Fibroblast of peridontal ligament (primary cell): Measurements from ENCODE around the gene CELF2.

Experiments used
- DNase-seq: peaks from one replicate; pipeline ENCODE4 v3.0.0-alpha.2; 2010; ENCODE audit errors: extremely low read depth

The CELF2 gene

GRCh38 chr10:11004144-11005077 is 13.3 kb upstream of the CELF2 start:
- DNase-seq: no peak

DNA sequence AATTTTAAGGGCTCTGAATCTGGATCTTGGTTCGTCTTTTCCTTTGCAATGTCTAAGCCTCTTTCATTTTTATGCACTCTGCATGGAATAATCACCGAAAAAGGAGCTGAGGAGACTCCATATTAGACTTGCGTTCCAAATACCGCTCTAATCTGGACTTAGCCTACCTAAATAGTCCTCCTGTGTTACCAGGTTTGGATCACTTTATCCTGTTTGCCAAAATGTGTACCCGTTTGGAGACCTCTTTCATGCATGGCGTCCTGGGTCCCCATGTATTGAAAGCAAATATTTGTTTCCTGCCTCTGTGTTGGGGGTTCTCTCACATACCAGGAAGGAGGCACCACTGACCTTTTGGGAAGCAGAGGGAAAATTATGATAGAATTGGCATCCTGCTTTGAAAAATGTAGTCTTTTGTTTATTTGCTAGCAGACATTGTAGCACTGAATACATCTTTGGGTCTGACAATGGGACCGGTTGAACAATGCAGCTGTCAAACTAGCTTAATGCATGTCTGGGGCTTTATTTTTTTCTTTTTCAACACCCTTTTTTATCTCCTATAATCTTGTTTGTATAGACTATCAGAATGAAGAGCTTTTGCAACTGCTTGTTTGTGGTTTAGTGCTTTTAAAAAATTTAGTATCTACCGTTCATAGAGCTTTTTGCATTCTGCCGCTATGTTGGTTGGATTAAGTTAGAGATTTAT is 11.8 kb upstream of the CELF2 start:
- no peak for DNase-seq

GRCh38 chr10:11006428-11006825 is 11.2 kb upstream of the CELF2 start:
- no peak for DNase-seq

- DNase-seq: no peak
Observed at GRCh38 chr10:11007476-11008020, 10.1 kb upstream of the CELF2 start.

DNA sequence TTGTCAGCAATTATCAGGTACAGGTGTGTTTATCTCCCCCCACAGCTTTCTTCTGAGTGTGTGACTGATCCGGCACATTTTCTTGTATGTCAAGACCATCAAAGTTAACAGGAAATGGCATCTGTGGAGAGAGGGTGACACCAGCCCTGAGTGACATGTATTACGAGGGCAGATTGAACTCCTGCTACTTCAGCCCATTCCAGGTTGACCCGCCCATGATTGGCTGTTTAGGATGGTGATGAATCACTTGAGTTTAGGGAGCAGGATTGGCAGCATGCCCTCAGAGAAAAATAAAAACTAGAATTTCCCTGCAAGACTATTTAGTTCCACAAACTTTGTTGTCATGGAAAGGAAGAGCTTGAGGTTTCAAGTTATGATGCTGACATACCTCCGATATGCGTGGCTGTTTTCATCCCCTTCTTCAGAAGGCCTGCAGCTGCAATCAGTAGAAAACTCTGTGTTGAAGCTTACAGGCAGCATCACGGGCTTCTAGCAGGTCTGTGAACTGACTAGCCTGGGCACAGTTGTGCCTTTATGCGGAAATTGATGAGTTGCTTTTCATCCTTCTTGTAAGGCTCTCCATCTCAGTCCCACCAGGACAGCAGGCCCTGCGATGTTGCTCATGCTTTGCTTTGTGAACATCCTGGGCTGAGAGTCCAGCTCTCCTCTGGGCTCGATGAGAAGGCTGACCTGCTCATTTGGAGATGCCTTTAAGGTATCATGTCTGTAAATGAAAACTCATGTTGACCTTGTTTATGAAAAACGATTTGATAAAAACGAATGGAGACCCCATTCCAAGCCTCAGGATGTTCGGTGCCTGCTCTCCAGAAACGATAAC is 8.0 kb upstream of the CELF2 start:
- no peak for DNase-seq

- DNase-seq: no peak
Observed at GRCh38 chr10:11010582-11010981, 7.1 kb upstream of the CELF2 start.

DNA sequence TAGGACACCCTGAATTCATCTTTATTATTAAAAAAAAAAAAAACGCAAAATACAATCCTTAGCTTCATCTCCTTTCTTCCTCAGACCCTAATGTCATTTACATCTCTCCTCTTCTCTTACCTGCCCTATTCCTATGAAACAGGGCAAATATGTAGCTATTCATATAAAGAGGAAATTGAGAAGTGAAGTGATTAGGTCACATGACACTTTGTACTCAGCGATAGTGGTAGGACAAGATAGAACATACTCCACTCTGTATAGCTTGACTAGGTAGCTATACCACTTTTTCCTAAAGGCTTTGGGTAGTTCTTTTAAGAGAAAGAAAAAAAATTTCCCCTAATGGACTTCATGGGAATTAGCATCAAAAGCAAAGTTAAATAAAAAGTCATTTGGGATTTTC is 6.2 kb upstream of the CELF2 start:
- no peak for DNase-seq

GRCh38 chr10:11011984-11012383 is 5.7 kb upstream of the CELF2 start:
- DNase-seq: no peak

DNA sequence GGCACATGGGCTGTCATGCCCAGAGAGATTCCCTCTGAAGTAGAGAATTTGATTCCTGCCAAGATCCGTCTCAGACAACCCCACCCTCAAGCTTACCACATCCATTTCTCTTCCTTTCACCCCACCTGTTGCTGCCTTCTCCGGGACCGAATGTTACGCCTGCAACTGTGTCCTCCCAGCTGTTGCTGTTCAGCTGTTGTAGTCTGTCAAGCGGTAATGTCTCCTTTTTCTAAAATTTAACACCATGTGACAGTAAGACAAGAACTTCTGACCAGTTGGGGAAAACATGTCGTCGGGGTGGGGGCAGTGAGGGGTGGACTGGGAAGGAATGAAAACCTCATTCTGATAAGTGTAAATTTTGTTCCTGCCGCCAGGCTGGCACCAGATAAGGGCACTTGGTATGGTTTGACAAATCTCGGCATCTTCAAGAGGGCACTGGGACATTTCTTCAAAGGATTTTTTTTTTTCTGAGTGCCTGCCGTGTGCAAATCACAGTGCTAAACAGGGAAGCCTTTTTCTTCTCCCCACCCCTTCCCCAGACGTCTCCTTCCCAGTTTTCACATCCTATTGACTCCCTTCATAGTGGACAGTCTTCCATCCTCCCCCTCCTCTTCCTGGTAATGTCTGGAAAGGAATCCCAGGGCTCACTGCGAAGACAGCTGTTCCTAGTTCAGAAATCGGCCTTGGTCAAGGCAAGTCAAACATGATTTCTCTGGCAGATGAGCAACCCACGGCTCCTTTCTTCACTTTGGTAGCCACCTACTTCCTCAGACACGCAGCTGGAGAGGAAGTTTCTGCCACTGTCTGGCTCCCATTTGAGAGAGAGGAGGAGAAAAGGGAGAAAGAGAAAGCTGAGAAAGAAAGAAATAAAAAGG is 5.0 kb upstream of the CELF2 start:
- no peak for DNase-seq

DNA sequence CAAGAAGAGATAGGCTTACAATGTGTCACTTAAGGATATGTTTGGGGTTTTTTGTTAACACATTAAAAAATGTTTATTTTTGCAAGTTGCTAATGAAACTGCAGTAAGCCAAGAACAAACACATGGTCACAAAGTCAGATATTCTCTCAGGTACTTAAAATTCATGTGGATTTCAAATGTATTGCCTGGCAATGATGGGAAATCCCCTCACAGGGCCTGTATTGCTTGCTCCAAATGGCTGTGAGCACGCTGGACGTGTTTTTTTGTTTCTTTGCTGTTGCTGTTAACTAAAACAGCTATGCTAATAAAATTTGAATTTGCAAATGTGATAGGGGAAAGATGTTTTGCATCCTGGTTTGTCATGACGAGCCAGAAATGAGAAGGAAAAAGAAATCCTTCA is 3.8 kb upstream of the CELF2 start:
- DNase-seq: no peak

- no peak for DNase-seq
Observed at GRCh38 chr10:11014671-11015445, 2.8 kb upstream of the CELF2 start.

DNA sequence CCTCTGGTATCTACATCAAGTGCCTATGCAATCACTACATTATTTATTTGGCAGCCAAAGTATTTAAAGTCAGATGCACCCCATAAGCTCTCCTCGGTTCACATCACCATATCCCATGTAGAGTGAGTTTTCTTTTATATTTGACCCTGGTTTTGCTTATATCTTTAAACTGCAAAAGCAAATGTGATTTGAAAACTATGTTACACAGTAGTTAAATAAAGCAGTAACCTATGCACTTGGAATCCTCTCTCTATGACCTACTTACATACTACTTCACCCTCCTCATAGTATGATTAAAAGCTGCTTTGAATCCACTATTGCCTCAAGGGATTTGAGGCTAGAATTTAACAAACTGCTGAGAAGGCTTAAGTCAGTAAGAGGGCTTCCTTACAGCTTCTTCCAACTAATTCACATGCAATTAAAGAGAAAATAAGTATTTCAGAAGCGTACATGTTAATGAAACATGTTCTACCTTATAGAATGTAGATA is 2.2 kb upstream of the CELF2 start:
- no peak for DNase-seq

- no peak for DNase-seq
Observed at GRCh38 chr10:11017000-11017569, 587 bp upstream of the CELF2 start.

DNA sequence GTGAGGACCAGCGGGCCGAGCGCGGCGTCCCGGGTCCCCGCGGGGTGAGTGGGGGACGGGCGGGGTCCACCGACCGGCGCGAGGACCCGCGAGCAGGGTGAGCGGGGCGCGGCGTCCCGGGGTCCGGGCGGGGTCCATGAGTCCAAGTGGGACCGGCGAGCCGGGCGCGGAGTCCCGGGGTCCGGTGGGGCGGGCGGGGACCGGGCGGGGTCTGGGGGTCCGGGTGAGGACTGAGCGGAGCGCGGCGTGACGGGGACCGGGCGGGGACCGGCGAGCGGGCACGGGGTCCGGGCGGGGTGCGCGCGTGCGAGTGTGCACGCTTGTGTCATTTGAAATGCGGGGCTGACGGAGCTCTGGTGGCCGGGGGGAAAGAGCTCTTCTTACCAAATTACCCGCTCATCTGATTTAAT is 765 bp downstream of the CELF2 start:
- no peak for DNase-seq

GRCh38 chr10:11018855-11019631 is 1.4 kb downstream of the CELF2 start:
- no peak for DNase-seq

DNA sequence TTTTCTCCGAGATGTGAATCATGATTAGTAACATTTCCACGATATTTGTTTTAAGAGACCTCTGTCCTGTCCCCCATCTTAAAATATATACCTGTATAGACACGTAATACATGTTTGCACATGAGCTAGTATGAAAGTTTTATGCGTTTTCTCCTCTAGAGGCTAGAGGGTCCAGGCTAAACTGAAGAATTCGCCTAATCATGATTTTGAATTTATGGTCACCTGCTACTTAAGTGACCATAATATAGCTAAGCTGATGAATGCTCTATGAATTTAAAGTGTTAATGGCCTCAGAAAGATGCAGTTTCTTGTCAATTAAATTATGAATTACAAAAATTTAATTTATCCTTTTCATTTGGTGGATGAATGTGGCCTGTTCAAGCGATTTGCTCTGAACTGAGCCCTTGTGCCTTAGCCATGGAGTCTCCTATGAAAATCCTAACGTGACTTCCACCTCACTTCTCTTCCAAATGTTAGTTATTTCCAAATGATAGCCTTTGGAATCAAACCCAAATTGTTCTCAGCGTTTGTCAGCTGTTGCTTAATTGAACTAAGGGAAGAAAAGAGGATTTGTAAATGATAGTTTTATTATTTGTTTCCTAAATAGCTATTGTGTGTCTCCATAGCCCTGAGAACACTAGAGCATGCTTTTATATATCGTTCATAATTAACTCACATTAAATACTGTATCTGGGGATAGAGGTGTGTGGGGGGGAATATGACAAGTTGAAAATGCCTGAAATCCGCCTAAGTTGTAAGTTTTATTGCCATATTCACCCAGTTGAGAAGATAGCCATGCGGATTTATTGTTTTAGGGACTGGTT is 2.3 kb downstream of the CELF2 start:
- DNase-seq: no peak

- no peak for DNase-seq
Observed at GRCh38 chr10:11020548-11020942, 2.9 kb downstream of the CELF2 start.

- DNase-seq: no peak
Observed at GRCh38 chr10:11022213-11022612, 4.5 kb downstream of the CELF2 start.
